ENCODE results near the gene RTN4IP1.

RTN4IP1 gene

DNA sequence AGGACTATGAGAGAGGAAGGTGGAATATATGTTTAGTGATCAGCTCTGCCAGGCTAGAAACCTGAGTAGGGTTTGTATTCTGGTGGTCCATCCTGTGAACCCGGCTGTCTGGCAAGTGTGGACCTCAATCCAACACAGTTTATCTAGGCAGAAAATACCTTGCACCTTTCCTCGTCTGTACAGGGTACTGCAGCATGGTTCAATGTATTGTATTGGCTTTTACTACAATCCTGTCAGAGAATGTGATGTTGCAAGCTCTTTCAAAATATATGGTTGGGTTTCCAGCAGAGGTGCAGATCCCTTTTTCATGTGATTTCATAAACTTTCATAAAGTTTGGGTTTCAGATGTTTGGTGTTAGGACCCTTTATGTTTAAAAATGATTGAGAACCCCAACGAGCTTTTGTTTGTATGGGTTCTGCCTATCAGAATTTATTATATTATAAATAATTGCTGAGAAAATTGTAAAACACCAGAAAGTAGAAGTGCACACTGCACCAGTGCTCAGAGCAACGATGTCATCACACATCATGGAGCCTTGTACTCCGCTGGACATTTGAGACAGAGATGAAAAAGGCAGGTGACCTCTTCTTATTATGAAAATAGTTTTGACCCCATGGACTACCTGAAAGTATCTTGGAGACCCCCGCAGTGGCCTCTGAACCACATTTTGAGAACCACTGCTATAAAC lies 106.6 kb downstream of the RTN4IP1 start:
- TF ChIP-seq, protein P1, sequence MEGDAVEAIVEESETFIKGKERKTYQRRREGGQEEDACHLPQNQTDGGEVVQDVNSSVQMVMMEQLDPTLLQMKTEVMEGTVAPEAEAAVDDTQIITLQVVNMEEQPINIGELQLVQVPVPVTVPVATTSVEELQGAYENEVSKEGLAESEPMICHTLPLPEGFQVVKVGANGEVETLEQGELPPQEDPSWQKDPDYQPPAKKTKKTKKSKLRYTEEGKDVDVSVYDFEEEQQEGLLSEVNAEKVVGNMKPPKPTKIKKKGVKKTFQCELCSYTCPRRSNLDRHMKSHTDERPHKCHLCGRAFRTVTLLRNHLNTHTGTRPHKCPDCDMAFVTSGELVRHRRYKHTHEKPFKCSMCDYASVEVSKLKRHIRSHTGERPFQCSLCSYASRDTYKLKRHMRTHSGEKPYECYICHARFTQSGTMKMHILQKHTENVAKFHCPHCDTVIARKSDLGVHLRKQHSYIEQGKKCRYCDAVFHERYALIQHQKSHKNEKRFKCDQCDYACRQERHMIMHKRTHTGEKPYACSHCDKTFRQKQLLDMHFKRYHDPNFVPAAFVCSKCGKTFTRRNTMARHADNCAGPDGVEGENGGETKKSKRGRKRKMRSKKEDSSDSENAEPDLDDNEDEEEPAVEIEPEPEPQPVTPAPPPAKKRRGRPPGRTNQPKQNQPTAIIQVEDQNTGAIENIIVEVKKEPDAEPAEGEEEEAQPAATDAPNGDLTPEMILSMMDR (IDR thresholded peaks at IDR 0.05; ENCODE audit: extremely low read depth, missing control alignments): no peak
- DNase-seq (ENCODE audit: low spot score): no peak

Measured in GM20000 (cell line).